NCI-H1417 (cell line): ENCODE measurements around the gene PTPN6.

Experiments used
- DNase-seq, 3 experiments: peaks; one replicate each; lab custom pipeline; 2025; lab: John Stamatoyannopoulos, UW

PTPN6 gene

GRCh38 chr12:6941782-6942181 lies 9.4 kb upstream of the PTPN6 start:
- DNase-seq, result no peak

- DNase-seq, result no peak
Measured at GRCh38 chr12:6942331-6942665, 8.9 kb upstream of the PTPN6 start.

GRCh38 chr12:6943389-6943721 lies 7.8 kb upstream of the PTPN6 start:
- DNase-seq, result peak; percentile 86 to 100 (median 94)

- DNase-seq, result peak; percentile 86 to 100 (median 94)
Measured at GRCh38 chr12:6943722-6944380, 7.3 kb upstream of the PTPN6 start, which contains the start of the genes C12orf57 and RNU7-1. C12orf57 (plus strand) TSS chr12:6944022; CDS start chr12:6944122, 100 bp downstream. RNU7-1 (plus strand) TSS chr12:6943816.

- peak; percentile 93 to 98 (median 95) for DNase-seq
Measured at GRCh38 chr12:6944381-6945186, 6.6 kb upstream of the PTPN6 start.

- no peak for DNase-seq
Measured at GRCh38 chr12:6945613-6946012, 5.5 kb upstream of the PTPN6 start.

- DNase-seq, result peak; percentile 95 to 98 (median 97)
Measured at GRCh38 chr12:6946033-6946919, 4.9 kb upstream of the PTPN6 start.

- no peak for DNase-seq
Measured at GRCh38 chr12:6946920-6947374, 4.2 kb upstream of the PTPN6 start.

GRCh38 chr12:6947615-6948014 lies 3.5 kb upstream of the PTPN6 start:
- DNase-seq, result no peak

GRCh38 chr12:6948873-6949594 lies 2.1 kb upstream of the PTPN6 start:
- no peak for DNase-seq

- no peak for DNase-seq
Measured at GRCh38 chr12:6950401-6950801, 755 bp upstream of the PTPN6 start.

GRCh38 chr12:6951551-6952120 lies 480 bp downstream of the PTPN6 start:
- no peak for DNase-seq

- DNase-seq, result no peak
Measured at GRCh38 chr12:6952121-6952862, 1.1 kb downstream of the PTPN6 start.

GRCh38 chr12:6952863-6953441 lies 1.8 kb downstream of the PTPN6 start:
- no peak for DNase-seq

GRCh38 chr12:6953442-6954315 lies 2.5 kb downstream of the PTPN6 start:
- DNase-seq, result no peak

GRCh38 chr12:6954316-6955107 lies 3.4 kb downstream of the PTPN6 start:
- no peak for DNase-seq

GRCh38 chr12:6955108-6956020 lies 4.2 kb downstream of the PTPN6 start:
- no peak for DNase-seq
